DND-41 (cell line): ENCODE data around the gene ZNF521.

Experiments used
- ATAC-seq: fragments of 200-7000 bp; cut with Tn5 transposase; 3 replicates; pipeline ENCODE4 v1.9.1; 2021; ENCODE audit warnings: low read depth; ENCODE audit not compliant: insufficient read depth
- DNase-seq: peaks from one replicate; pipeline ENCODE4 v3.0.0-alpha.2; 2020
- H2AFZ ChIP-seq: 2 replicates; pipeline ENCODE4 v1.6.0; 2012; ENCODE audit warnings: low read depth, low read length
- H3K27ac ChIP-seq: 2 replicates; pipeline ENCODE4 v1.5.1; 2012; ENCODE audit warnings: low read length, inconsistent platforms
- H3K27me3 ChIP-seq: fragments of 200-600 bp; sonication (generic); 2 replicates; pipeline ENCODE4 v1.6.0; 2012; ENCODE audit warnings: low read length, mild to moderate bottlenecking, inconsistent platforms; ENCODE audit not compliant: insufficient read depth, poor library complexity
- H3K36me3 ChIP-seq: 2 replicates; pipeline ENCODE4 v1.5.1; 2012; ENCODE audit warnings: low read length, inconsistent platforms; ENCODE audit not compliant: insufficient read depth
- H3K4me1 ChIP-seq: 2 replicates; pipeline ENCODE4 v1.5.1; 2012; ENCODE audit warnings: mild to moderate bottlenecking, low read length; ENCODE audit not compliant: insufficient read depth
- H3K4me2 ChIP-seq: 2 replicates; pipeline ENCODE4 v1.6.0; 2012; ENCODE audit warnings: mild to moderate bottlenecking, moderate library complexity, low read length, inconsistent platforms; ENCODE audit not compliant: insufficient read depth
- H3K4me3 ChIP-seq, 2 experiments: fragments of 200-600 bp in 1 of 2; shearing (Covaris generic) in 1 of 2; 2 replicates each; pipeline ENCODE4 v1.5.1; 2012 to 2016; ENCODE audit warnings: inconsistent platforms in 2 of 2, low read length in 2 of 2, mild to moderate bottlenecking in 2 of 2, low read depth in 1 of 2, moderate library complexity in 1 of 2
- H3K79me2 ChIP-seq: 2 replicates; pipeline ENCODE4 v1.6.0; 2012; ENCODE audit warnings: low read length, inconsistent platforms; ENCODE audit not compliant: insufficient read depth
- H3K9ac ChIP-seq: 2 replicates; pipeline ENCODE4 v1.6.0; 2012; ENCODE audit warnings: low read depth, mild to moderate bottlenecking, inconsistent platforms, low read length, moderate library complexity
- H3K9me3 ChIP-seq: 2 replicates; pipeline ENCODE4 v1.5.1; 2012; ENCODE audit warnings: low read length, moderate library complexity, mild to moderate bottlenecking, inconsistent platforms; ENCODE audit not compliant: insufficient read depth, severe bottlenecking
- H4K20me1 ChIP-seq: 2 replicates; pipeline ENCODE4 v1.6.0; 2012; ENCODE audit warnings: low read length; ENCODE audit not compliant: insufficient read depth
- EZH2 ChIP-seq: IDR thresholded peaks from 3 replicates; pipeline ENCODE4 v1.6.1; 2012; ENCODE audit warnings: borderline replicate concordance, low read depth, mild to moderate bottlenecking, moderate library complexity, low read length, inconsistent platforms; ENCODE audit not compliant: severe bottlenecking
- TF ChIP-seq, protein P1 (sequence below): IDR thresholded peaks from 2 replicates; pipeline ENCODE4 v1.5.1; 2012; ENCODE audit warnings: borderline replicate concordance, low read length, moderate library complexity, mild to moderate bottlenecking; ENCODE audit not compliant: poor library complexity, severe bottlenecking; ENCODE audit errors: extremely low read depth

The ZNF521 gene

DNA sequence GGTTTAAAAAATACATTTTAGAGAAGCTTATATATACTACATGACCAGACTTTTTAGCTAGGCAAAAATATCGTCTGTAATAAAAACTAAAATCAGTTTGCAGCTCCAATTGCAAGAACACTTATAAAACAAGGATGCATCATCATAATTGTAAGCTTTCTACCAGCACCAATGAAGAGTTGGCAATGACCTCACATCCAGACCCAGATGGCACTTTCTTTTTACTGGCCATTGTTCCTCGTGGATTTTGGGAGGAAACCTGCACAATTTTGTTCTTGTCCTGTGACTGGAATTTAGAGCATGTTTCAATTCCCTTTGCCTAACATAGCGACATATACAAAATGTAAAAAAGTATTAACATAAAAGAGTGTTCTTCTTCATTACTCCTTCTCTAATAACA lies 174.3 kb downstream of the ZNF521 start:
- Histone ChIP-seq H3K4me3 (no peak overlapping the region), H3K9ac (no peak overlapping the region), H2AFZ (no peak overlapping the region), H4K20me1 (no peaks in the 10 kb centered on the region), H3K27ac (no peak overlapping the region), H3K4me1 (no peaks in the 10 kb centered on the region), H3K27me3 (no peaks in the 10 kb centered on the region), H3K4me2 (no peak overlapping the region), H3K36me3 (no peaks in the 10 kb centered on the region), H3K79me2 (no peaks in the 10 kb centered on the region), H3K9me3 (no peaks in the 10 kb centered on the region)
- no peak for ATAC-seq
- no peak for DNase-seq
- TF ChIP-seq, protein P1, sequence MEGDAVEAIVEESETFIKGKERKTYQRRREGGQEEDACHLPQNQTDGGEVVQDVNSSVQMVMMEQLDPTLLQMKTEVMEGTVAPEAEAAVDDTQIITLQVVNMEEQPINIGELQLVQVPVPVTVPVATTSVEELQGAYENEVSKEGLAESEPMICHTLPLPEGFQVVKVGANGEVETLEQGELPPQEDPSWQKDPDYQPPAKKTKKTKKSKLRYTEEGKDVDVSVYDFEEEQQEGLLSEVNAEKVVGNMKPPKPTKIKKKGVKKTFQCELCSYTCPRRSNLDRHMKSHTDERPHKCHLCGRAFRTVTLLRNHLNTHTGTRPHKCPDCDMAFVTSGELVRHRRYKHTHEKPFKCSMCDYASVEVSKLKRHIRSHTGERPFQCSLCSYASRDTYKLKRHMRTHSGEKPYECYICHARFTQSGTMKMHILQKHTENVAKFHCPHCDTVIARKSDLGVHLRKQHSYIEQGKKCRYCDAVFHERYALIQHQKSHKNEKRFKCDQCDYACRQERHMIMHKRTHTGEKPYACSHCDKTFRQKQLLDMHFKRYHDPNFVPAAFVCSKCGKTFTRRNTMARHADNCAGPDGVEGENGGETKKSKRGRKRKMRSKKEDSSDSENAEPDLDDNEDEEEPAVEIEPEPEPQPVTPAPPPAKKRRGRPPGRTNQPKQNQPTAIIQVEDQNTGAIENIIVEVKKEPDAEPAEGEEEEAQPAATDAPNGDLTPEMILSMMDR = no peak
- TF ChIP-seq EZH2 = no peak

DNA sequence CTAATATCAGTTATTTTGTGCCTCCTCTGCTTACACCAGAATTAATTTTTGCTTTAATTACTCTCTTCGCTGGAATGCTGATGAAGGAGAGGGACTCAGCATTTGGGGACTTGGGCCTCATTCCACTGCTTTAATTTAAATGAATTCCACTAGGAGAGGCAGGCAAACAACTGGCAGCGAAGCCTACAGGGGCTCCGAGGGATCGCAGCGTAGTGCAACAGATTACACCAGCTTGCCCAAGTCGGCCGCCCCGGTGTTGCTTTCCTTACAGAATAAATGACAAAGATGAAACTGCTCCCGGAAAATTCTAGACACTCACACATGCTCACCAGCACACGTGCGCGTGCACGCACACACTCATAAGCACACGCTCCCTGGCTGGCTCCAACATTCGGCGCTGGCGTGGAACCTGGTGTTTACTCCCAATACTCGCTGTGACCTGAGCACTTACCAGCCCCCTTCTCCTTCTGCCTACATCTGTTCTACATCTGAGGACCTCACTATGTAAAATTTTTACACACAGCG lies 175.4 kb downstream of the ZNF521 start:
- H3K36me3 ChIP-seq = no peaks in the 10 kb centered on the region
- no peak overlapping the region for H3K27ac ChIP-seq
- no peak overlapping the region for H2AFZ ChIP-seq
- TF ChIP-seq, protein P1 = no peak
- TF ChIP-seq EZH2 = no peak
- no peak overlapping the region for H3K4me3 ChIP-seq
- H3K27me3 ChIP-seq = no peaks in the 10 kb centered on the region
- no peaks in the 10 kb centered on the region for H4K20me1 ChIP-seq
- no peaks in the 10 kb centered on the region for H3K4me1 ChIP-seq
- H3K9ac ChIP-seq = no peak overlapping the region
- no peaks in the 10 kb centered on the region for H3K79me2 ChIP-seq
- no peaks in the 10 kb centered on the region for H3K9me3 ChIP-seq
- no peak overlapping the region for H3K4me2 ChIP-seq
- DNase-seq (no peak), ATAC-seq (no peak)

DNA sequence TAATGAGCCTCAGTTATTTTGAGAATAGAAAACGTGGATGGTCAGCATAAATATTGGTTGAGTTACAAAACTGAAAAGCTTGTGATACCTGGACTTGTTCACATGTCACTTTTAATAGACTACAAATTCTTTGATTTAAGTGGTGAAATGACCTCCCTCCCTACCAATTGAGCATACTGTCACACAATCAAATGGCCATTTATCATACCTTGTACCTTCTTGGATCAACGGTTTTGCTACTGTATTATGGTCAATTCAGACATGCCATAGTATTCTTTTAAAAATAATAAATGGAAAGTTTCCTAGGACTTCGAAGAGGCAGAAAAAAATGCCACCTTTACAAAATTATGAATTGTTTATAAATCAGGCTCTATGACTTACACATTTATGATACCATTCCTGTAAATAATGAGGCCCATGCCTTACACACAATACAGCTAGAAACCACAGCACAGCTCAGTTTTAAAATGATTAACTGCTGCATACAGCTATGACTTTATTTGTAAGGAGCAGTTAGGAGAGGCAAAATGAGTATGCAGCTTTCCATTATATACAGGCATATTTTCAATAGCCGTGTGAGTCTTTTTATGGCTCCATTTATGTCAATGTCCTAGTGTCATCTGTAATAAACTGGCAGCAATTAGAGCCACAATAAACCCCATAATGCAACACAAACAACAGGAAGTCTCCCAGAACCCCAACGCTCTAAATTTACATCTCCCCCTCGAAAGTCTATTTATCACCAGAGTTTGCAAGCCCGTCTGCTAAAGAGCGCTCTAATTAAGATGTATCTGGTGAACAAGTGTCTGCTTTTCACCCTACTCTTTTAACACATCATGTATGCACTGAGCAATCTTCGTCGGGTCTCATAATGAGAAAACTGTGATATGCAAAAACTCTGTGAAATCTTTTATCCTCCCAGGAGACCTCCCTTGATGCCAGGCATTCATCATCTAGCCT lies 176.1 kb downstream of the ZNF521 start:
- TF ChIP-seq EZH2 = no peak
- TF ChIP-seq, protein P1 = no peak
- H3K27me3 ChIP-seq = no peaks in the 10 kb centered on the region
- no peak for DNase-seq
- H2AFZ ChIP-seq = no peak overlapping the region
- no peaks in the 10 kb centered on the region for H4K20me1 ChIP-seq
- H3K4me1 ChIP-seq = no peaks in the 10 kb centered on the region
- H3K4me2 ChIP-seq = no peak overlapping the region
- H3K27ac ChIP-seq = no peak overlapping the region
- H3K36me3 ChIP-seq = no peaks in the 10 kb centered on the region
- H3K9me3 ChIP-seq = no peaks in the 10 kb centered on the region
- ATAC-seq = no peak
- no peak overlapping the region for H3K9ac ChIP-seq
- H3K79me2 ChIP-seq = no peaks in the 10 kb centered on the region
- no peak overlapping the region for H3K4me3 ChIP-seq
